Large intestine (tissue), 3 donors: Measurements from ENCODE around the gene ARHGAP26. TPM values are rescaled to one million over a fixed set of nuclear protein-coding genes. Genes with fewer than 3 reads are reported as not detected.
"Not testable (repeated sequence)": the region's sequence is repeated elsewhere in the genome, so short reads cannot be mapped to it uniquely, and the experiment has no call there.

ENCODE experiments used
- DNase-seq, 2 donors: peaks; one replicate each; pipeline versions ENCODE4 v3.0.0 to v3.0.0-alpha.2; 2013
- H3K27ac ChIP-seq: one replicate; pipeline ENCODE4 v1.5.1; 2013; ENCODE audit warnings: low read length
- H3K27me3 ChIP-seq: 2 replicates; pipeline ENCODE4 v1.6.1; 2013; ENCODE audit warnings: low read length; ENCODE audit not compliant: control insufficient read depth, insufficient read depth
- H3K36me3 ChIP-seq: 2 replicates; pipeline ENCODE4 v1.6.1; 2013; ENCODE audit warnings: low read length; ENCODE audit not compliant: control insufficient read depth, insufficient read depth
- H3K4me1 ChIP-seq: one replicate; pipeline ENCODE4 v1.6.1; 2013; ENCODE audit warnings: low read length; ENCODE audit not compliant: control insufficient read depth, insufficient read depth
- H3K4me3 ChIP-seq: one replicate; pipeline ENCODE4 v1.5.1; 2013; ENCODE audit warnings: low read length
- H3K9me3 ChIP-seq: one replicate; pipeline ENCODE4 v1.6.1; 2013; ENCODE audit warnings: mild to moderate bottlenecking, low read depth, low read length, moderate library complexity; ENCODE audit not compliant: control insufficient read depth
- WGBS: methylation state at CpG from one replicate; pipeline ENCODE4 v1.1.5; 2013; ENCODE audit warnings: low lambda C conversion rate; ENCODE audit not compliant: insufficient coverage; 5-methylcytosine and 5-hydroxymethylcytosine counted together
- polyA plus RNA-seq: library from polyadenylated mRNA; unstranded; fragments of 120-200 nt; gene quantifications from one replicate; pipeline ENCODE4 v1.2.1, GENCODE V29; 2013

The ARHGAP26 gene
- polyA plus RNA-seq, 1 donor: 31.8 TPM

- no peak for DNase-seq
- no CpG with 5 or more reads among the region's 1 CpG for WGBS
- Histone ChIP-seq H3K27ac (no peak overlapping the region), H3K4me3 (no peak overlapping the region), H3K27me3 (no peaks in the 10 kb centered on the region), H3K4me1 (no peaks in the 10 kb centered on the region), H3K36me3 (no peaks in the 10 kb centered on the region), H3K9me3 (no peaks in the 10 kb centered on the region)
Observed at GRCh38 chr5:142958944-142959682, 188.9 kb downstream of the ARHGAP26 start.

- Histone ChIP-seq H3K9me3 (no peaks in the 10 kb centered on the region), H3K4me1 (no peaks in the 10 kb centered on the region), H3K36me3 (no peaks in the 10 kb centered on the region), H3K27ac (no peak overlapping the region), H3K27me3 (no peaks in the 10 kb centered on the region), H3K4me3 (no peak overlapping the region)
- DNase-seq: no peak
- 94% methylated on average over 2 of the region's 4 CpGs for WGBS
Observed at GRCh38 chr5:142959683-142960657, 189.8 kb downstream of the ARHGAP26 start.

GRCh38 chr5:142961440-142962173 is 191.4 kb downstream of the ARHGAP26 start:
- no peaks in the 10 kb centered on the region for H3K9me3 ChIP-seq
- 50% methylated on average over 1 of the region's 5 CpGs for WGBS
- H3K4me1 ChIP-seq: no peaks in the 10 kb centered on the region
- no peak overlapping the region for H3K27ac ChIP-seq
- H3K4me3 ChIP-seq: no peak overlapping the region
- no peaks in the 10 kb centered on the region for H3K27me3 ChIP-seq
- H3K36me3 ChIP-seq: no peaks in the 10 kb centered on the region
- DNase-seq: no peak

- Histone ChIP-seq H3K27ac (no peak overlapping the region), H3K27me3 (no peaks in the 10 kb centered on the region), H3K4me1 (no peaks in the 10 kb centered on the region), H3K9me3 (no peaks in the 10 kb centered on the region), H3K36me3 (no peaks in the 10 kb centered on the region), H3K4me3 (no peak overlapping the region)
- no peak for DNase-seq
- WGBS: no CpG with 5 or more reads among the region's 1 CpG
Observed at GRCh38 chr5:142962174-142962533, 192.0 kb downstream of the ARHGAP26 start.

- WGBS: 72% methylated on average over 3 of the region's 17 CpGs
- H3K27ac ChIP-seq, DNase-seq: not testable (repeated sequence)
Observed at GRCh38 chr5:142965258-142966120, 195.3 kb downstream of the ARHGAP26 start.

GRCh38 chr5:142966121-142966420 is 195.9 kb downstream of the ARHGAP26 start:
- Histone ChIP-seq H3K36me3 (no peaks in the 10 kb centered on the region), H3K27me3 (no peaks in the 10 kb centered on the region), H3K9me3 (no peaks in the 10 kb centered on the region), H3K4me3 (no peak overlapping the region), H3K4me1 (no peaks in the 10 kb centered on the region), H3K27ac (no peak overlapping the region)
- no peak for DNase-seq
- WGBS: 100% methylated on average over 1 of the region's 3 CpGs

More at GRCh38 chr5:142965258-142966120, 195.3 kb downstream of the ARHGAP26 start:
- H3K4me3 ChIP-seq, H3K36me3 ChIP-seq, H3K9me3 ChIP-seq, H3K4me1 ChIP-seq, H3K27me3 ChIP-seq: not testable (repeated sequence)

- no peak overlapping the region for H3K4me3 ChIP-seq
- no peaks in the 10 kb centered on the region for H3K36me3 ChIP-seq
- H3K27me3 ChIP-seq: no peaks in the 10 kb centered on the region
- H3K4me1 ChIP-seq: no peaks in the 10 kb centered on the region
- H3K9me3 ChIP-seq: no peaks in the 10 kb centered on the region
- no peak overlapping the region for H3K27ac ChIP-seq
- DNase-seq: no peak
- WGBS: no CpG with 5 or more reads among the region's 2 CpGs
Observed at GRCh38 chr5:142969186-142969585, 199.0 kb downstream of the ARHGAP26 start.

GRCh38 chr5:142969624-142970439 is 199.7 kb downstream of the ARHGAP26 start:
- Histone ChIP-seq H3K36me3 (no peaks in the 10 kb centered on the region), H3K9me3 (no peaks in the 10 kb centered on the region), H3K4me1 (no peaks in the 10 kb centered on the region), H3K27me3 (no peaks in the 10 kb centered on the region), H3K27ac (no peak overlapping the region), H3K4me3 (no peak overlapping the region)
- no peak for DNase-seq
- no CpG with 5 or more reads among the region's 3 CpGs for WGBS

- WGBS: no CpG with 5 or more reads among the region's 4 CpGs
- Histone ChIP-seq H3K27me3 (no peaks in the 10 kb centered on the region), H3K36me3 (no peaks in the 10 kb centered on the region), H3K27ac (no peak overlapping the region), H3K4me1 (no peaks in the 10 kb centered on the region), H3K4me3 (no peak overlapping the region), H3K9me3 (no peaks in the 10 kb centered on the region)
- no peak for DNase-seq
Observed at GRCh38 chr5:142970440-142971030, 200.4 kb downstream of the ARHGAP26 start.
